Fibroblast of the aortic adventitia (primary cell): ENCODE data around the gene CYS1. TPM values are rescaled to one million over a fixed set of nuclear protein-coding genes. Genes with fewer than 3 reads are reported as not detected.
A peak's percentile ranks its signal among the peaks of the same experiment; 100 is the strongest.

Experiments used
- DNase-seq: peaks from one replicate; pipeline ENCODE4 v3.0.0-alpha.2; 2010; ENCODE audit warnings: low read depth
- H3K4me3 ChIP-seq: 2 replicates; pipeline ENCODE4 v1.5.1; 2011; ENCODE audit warnings: low read depth, mild to moderate bottlenecking, control low read depth, low read length, moderate library complexity
- total RNA-seq: library from RNA; depleted of rRNA; stranded (reverse); fragments of >200 nt; gene quantifications from 2 replicates; pipeline ENCODE4 v1.2.3, GENCODE V29; 2012; ENCODE audit warnings: low replicate concordance
- TF ChIP-seq, protein P1 (sequence below): IDR thresholded peaks from 2 replicates; pipeline ENCODE4 v1.5.1; 2011; ENCODE audit warnings: mild to moderate bottlenecking, low read length, control low read depth, inconsistent platforms; ENCODE audit not compliant: insufficient read depth

CYS1 gene
- total RNA-seq, 1 donor = 3.2 TPM

DNA sequence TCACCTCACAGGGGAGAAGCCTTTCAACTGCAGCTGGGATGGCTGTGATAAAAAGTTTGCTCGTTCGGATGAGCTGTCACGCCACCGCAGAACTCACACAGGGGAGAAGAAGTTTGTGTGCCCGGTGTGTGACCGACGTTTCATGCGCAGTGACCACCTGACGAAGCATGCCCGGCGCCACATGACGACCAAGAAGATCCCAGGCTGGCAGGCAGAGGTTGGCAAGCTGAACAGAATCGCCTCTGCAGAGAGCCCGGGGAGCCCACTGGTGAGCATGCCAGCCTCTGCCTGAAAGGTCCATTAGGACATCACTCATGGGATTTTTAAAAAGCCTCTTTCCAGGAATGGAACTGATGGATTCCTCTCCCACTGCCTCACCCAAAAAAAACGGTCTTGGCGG is 28.0 kb downstream of the CYS1 start:
- no peak overlapping the region for H3K4me3 ChIP-seq
- TF ChIP-seq, protein P1, sequence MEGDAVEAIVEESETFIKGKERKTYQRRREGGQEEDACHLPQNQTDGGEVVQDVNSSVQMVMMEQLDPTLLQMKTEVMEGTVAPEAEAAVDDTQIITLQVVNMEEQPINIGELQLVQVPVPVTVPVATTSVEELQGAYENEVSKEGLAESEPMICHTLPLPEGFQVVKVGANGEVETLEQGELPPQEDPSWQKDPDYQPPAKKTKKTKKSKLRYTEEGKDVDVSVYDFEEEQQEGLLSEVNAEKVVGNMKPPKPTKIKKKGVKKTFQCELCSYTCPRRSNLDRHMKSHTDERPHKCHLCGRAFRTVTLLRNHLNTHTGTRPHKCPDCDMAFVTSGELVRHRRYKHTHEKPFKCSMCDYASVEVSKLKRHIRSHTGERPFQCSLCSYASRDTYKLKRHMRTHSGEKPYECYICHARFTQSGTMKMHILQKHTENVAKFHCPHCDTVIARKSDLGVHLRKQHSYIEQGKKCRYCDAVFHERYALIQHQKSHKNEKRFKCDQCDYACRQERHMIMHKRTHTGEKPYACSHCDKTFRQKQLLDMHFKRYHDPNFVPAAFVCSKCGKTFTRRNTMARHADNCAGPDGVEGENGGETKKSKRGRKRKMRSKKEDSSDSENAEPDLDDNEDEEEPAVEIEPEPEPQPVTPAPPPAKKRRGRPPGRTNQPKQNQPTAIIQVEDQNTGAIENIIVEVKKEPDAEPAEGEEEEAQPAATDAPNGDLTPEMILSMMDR = no peak
- no peak for DNase-seq

DNA sequence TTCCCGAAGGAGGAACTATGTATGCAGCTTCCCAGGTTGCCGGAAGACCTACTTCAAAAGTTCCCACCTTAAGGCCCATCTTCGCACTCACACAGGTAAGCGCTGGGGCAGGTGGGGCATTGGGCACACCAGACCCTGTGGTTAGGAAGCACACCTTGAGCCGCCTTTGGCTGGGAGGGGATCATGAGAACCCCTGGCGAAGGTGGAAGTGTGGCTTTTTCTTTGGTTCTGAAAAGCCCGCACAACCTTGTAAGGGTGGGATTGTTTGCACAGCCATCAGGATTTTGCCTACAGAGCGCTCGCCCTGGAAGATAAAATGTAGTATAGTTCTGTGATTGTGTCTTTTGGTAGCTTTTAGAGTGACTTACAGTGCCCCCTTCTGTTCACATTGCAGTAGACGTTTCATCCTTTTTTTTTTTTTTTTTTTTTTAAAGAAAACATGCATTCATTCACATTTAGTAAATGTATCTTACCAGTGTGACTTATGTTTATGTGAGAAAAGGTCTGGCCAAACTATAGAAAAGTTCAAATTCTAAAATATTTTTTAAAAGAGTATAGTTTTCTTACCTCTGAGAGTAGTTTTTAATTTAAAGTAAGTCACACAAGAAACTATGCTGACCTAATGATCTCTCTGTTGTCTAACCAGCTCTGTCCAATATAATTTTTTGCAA is 31.6 kb downstream of the CYS1 start:
- no peak overlapping the region for H3K4me3 ChIP-seq
- TF ChIP-seq, protein P1 = peak; percentile 61
- peak; percentile 81 for DNase-seq

DNA sequence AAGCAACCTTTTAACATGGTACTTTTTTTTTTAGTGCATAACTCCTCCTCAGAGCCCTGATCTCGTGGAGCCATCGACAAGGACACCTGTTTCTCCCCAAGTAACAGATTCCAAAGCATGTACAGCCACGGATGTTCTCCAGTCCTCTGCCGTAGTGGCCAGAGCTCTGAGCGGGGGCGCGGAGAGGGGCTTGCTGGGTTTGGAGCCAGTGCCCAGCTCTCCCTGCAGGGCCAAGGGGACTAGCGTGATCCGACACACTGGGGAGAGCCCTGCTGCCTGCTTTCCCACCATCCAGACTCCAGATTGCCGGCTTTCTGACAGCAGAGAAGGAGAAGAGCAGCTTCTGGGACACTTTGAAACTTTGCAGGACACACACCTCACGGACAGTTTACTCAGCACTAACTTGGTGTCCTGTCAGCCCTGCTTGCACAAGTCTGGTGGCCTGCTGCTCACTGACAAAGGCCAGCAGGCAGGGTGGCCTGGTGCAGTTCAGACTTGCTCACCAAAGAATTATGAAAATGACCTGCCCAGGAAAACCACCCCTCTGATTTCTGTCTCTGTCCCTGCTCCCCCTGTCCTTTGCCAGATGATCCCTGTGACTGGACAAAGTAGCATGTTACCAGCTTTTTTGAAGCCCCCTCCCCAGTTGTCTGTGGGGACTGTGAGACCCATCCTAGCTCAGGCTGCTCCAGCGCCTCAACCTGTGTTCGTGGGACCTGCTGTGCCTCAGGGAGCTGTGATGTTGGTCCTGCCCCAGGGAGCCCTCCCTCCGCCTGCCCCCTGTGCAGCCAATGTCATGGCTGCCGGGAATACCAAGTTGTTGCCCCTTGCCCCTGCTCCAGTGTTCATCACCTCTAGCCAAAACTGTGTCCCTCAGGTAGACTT is 32.4 kb downstream of the CYS1 start:
- DNase-seq = no peak
- no peak overlapping the region for H3K4me3 ChIP-seq
- TF ChIP-seq, protein P1 = no peak

DNA sequence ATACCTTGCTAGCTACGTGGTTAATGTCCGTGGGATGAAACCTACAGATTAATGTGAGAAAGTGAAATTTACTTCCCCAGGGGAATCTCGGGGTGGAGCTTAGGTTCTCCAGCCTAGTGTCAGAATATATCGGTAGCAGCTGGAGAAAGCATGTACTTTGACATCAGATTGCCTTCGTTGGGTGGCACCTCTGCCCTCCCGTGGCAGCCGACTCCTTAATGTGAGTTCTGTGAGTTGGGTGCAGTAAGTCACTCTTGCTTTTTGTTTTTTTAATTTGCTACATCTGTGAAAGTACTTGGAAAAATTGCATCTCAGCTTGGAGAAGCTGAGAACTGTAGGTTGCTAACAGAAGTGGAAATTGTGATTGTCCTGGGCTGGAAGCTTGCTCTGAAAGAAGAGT is 33.3 kb downstream of the CYS1 start:
- TF ChIP-seq, protein P1 = no peak
- no peak overlapping the region for H3K4me3 ChIP-seq
- no peak for DNase-seq

DNA sequence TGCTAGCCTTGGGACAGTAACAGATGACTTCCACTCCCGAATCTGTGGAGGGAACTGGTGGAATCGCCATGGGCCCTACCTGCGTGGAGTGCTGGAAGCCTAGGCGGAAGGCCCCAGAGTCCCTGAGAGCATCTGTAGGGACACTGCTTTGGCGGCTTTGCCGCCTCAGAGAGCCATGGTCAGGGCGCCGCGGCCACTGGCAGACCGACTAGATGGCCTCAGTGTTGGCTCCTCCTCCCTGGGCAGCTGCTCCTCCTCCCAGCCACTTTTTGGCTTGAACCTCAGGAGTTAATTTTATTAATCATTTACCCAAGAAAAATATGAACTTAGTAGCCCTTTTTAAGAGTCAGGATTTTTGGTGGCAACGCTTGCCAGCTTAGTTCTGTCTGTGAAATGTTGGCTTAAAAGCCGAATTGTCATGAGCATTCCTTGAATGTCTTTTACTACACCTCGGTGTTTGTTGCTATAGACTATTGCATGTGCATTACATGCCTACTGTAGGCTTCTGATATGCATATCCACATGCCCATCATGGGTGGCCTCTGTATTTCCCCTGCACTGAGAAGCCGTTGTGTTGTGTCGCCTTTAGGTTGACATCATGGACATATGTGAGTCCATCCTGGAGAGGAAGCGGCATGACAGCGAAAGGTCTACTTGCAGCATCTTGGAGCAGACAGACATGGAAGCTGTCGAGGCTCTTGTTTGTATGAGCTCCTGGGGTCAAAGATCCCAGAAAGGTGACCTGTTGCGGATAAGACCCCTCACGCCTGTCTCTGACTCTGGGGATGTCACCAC is 34.5 kb downstream of the CYS1 start:
- peak; percentile 16 for DNase-seq
- H3K4me3 ChIP-seq = no peak overlapping the region
- TF ChIP-seq, protein P1 = no peak

DNA sequence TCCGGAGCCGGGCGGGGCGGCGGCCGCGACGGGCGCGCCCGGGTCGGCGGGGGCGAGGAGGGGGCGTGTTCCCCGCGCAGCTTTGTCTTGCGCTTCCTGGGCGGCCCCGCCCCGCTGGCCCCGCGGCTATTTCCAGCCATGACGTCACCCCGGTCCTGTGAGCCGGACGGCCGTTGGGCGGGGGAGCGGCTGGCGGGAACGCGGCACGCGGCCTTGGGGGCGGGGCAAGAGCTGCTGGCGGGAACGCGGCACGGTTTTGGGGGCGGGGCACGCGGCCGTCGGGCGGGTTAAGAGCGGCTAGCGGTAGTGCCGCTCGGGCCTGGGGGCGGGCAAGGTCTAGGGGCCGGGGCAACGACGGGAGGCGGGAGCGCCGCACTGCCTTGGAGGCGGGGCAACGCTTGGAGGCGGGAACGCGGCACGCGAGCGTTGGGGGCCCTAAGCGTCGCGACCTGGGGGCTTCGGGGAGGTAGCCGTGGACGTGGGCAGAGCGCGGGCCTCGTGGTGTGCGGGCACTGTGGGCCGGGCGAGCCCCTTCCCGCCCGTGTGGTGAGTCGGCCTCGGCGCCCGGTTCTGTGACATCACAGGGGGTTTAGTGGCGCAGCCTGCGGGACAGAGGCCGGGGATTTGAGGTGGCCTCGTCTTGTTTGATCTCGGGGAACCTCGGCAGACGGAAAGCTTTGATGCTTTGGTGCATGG is 36.2 kb downstream of the CYS1 start:
- TF ChIP-seq, protein P1 = no peak
- peak overlapping the region; percentile 74 for H3K4me3 ChIP-seq
- peak; percentile 92 for DNase-seq
